ENCODE results near the gene KANK2. TPM values are rescaled to one million over a fixed set of nuclear protein-coding genes. Genes with fewer than 3 reads are reported as not detected.

Gene KANK2
- total and polyA plus RNA-seq, 2 of the 13 experiments (the other 11 are each of a cell fraction or from before 2014, with no cell fraction given), result 5.7 to 12.9 TPM

DNA sequence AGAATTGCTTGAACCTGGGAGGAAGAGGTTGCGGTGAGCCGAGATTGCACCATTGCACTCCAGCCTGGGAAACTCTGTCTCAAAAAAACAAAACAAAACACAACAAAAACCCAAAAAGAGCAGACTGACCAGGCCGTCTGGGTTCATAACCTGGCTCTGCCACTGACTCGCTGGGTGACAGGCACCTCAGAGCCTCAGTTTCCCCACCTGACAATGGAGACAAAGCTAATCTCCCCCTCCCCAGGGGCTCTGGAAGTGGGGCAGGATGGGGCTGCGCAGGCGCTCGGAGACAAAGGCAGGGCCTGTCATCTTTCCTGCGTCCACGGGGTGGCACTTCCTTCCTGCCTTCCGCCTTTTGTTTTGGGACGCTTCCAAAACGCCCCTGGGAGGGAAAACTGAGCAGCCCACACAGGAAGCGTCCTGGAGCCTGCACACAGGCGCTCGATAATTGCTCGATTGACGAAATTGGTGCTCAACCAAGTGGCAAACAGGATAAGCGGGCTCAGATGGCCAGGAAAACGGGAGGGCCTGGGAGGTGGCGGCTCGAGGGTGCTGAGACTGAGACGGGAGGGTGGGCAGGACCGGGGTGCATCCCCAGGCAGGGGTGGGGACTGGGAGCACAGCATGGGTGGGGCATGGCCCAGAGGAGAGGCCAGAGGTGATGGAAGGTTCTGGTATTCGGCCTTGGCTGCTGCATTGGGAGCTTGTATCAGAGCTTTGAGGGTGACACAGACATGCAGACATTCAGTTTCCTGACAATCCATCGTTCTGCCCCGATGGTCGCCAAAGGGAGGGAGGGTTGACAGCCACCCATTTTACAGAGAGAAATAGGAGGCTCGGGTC is 59.6 kb downstream of the KANK2 start (continued):
- TF ChIP-seq, protein P1, sequence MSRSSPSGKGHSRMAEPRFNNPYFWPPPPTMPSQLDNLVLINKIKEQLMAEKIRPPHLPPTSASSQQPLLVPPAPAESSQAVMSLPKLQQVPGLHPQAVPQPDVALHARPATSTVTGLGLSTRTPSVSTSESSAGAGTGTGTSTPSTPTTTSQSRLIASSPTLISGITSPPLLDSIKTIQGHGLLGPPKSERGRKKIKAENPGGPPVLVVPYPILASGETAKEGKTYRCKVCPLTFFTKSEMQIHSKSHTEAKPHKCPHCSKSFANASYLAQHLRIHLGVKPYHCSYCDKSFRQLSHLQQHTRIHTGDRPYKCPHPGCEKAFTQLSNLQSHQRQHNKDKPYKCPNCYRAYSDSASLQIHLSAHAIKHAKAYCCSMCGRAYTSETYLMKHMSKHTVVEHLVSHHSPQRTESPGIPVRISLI (CRISPR knock-in tag; IDR thresholded peaks at IDR 0.05; ENCODE audit: borderline replicate concordance), result no peak
- TF ChIP-seq NFYC (CRISPR knock-in tag; IDR thresholded peaks at IDR 0.05), result no peak
- TF ChIP-seq HNRNPH1 (optimal IDR thresholded peaks at IDR 0.05; ENCODE audit: low read depth, low read length), result no peak
- TF ChIP-seq CCDC6 (CRISPR knock-in tag; IDR thresholded peaks at IDR 0.05), result no peak
- no peak; the same call in 1 of the 2 replicates for TF ChIP-seq ARHGAP35 (CRISPR knock-in tag; IDR thresholded peaks at IDR 0.05; ENCODE audit: borderline replicate concordance)
- TF ChIP-seq, protein P2, sequence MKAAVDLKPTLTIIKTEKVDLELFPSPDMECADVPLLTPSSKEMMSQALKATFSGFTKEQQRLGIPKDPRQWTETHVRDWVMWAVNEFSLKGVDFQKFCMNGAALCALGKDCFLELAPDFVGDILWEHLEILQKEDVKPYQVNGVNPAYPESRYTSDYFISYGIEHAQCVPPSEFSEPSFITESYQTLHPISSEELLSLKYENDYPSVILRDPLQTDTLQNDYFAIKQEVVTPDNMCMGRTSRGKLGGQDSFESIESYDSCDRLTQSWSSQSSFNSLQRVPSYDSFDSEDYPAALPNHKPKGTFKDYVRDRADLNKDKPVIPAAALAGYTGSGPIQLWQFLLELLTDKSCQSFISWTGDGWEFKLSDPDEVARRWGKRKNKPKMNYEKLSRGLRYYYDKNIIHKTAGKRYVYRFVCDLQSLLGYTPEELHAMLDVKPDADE (CRISPR knock-in tag; IDR thresholded peaks at IDR 0.05), result no peak
- no peak for TF ChIP-seq SRF (IDR thresholded peaks at IDR 0.05; ENCODE audit: low read depth, low read length)
- TF ChIP-seq NR2C2 (CRISPR knock-in tag; IDR thresholded peaks at IDR 0.05; ENCODE audit: borderline replicate concordance), result no peak
- TF ChIP-seq ZNF75D (CRISPR knock-in tag; IDR thresholded peaks at IDR 0.05; ENCODE audit: borderline replicate concordance), result no peak
- TF ChIP-seq, protein P3, sequence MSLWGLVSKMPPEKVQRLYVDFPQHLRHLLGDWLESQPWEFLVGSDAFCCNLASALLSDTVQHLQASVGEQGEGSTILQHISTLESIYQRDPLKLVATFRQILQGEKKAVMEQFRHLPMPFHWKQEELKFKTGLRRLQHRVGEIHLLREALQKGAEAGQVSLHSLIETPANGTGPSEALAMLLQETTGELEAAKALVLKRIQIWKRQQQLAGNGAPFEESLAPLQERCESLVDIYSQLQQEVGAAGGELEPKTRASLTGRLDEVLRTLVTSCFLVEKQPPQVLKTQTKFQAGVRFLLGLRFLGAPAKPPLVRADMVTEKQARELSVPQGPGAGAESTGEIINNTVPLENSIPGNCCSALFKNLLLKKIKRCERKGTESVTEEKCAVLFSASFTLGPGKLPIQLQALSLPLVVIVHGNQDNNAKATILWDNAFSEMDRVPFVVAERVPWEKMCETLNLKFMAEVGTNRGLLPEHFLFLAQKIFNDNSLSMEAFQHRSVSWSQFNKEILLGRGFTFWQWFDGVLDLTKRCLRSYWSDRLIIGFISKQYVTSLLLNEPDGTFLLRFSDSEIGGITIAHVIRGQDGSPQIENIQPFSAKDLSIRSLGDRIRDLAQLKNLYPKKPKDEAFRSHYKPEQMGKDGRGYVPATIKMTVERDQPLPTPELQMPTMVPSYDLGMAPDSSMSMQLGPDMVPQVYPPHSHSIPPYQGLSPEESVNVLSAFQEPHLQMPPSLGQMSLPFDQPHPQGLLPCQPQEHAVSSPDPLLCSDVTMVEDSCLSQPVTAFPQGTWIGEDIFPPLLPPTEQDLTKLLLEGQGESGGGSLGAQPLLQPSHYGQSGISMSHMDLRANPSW (CRISPR knock-in tag; IDR thresholded peaks at IDR 0.05; ENCODE audit: borderline replicate concordance), result no peak
- TF ChIP-seq NR1H2 (CRISPR knock-in tag; IDR thresholded peaks at IDR 0.05; ENCODE audit: borderline replicate concordance, low read depth), result no peak
- no peak for TF ChIP-seq GTF2F1 (IDR thresholded peaks at IDR 0.05; ENCODE audit: low read length)
- TF ChIP-seq CBX2 (IDR thresholded peaks at IDR 0.05; ENCODE audit: low read depth, low read length), result no peak
- TF ChIP-seq CBX2 (CRISPR knock-in tag; IDR thresholded peaks at IDR 0.05; ENCODE audit: low read depth), result no peak
- no peak for TF ChIP-seq CEBPG (CRISPR knock-in tag; IDR thresholded peaks at IDR 0.05)
- TF ChIP-seq ATF1 (CRISPR knock-in tag; IDR thresholded peaks at IDR 0.05), result no peak
- TF ChIP-seq, protein P4, sequence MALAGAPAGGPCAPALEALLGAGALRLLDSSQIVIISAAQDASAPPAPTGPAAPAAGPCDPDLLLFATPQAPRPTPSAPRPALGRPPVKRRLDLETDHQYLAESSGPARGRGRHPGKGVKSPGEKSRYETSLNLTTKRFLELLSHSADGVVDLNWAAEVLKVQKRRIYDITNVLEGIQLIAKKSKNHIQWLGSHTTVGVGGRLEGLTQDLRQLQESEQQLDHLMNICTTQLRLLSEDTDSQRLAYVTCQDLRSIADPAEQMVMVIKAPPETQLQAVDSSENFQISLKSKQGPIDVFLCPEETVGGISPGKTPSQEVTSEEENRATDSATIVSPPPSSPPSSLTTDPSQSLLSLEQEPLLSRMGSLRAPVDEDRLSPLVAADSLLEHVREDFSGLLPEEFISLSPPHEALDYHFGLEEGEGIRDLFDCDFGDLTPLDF (CRISPR knock-in tag; IDR thresholded peaks at IDR 0.05), result no peak
- TF ChIP-seq ZNF549 (CRISPR knock-in tag; IDR thresholded peaks at IDR 0.05), result no peak
- peak; percentile 15; the same call in 1 of the 2 replicates for TF ChIP-seq GATAD2A (CRISPR knock-in tag; IDR thresholded peaks at IDR 0.05)
- TF ChIP-seq ZSCAN21 (CRISPR knock-in tag; IDR thresholded peaks at IDR 0.05; ENCODE audit: borderline replicate concordance), result 0 out of 2 replicates have a peak, but pooled peaks have one; percentile 35
- TF ChIP-seq ZNF615 (CRISPR knock-in tag; IDR thresholded peaks at IDR 0.05; ENCODE audit: borderline replicate concordance), result no peak
- TF ChIP-seq MLLT10 (CRISPR knock-in tag; IDR thresholded peaks at IDR 0.05), result no peak
- no peak for TF ChIP-seq RAD51 (IDR thresholded peaks at IDR 0.05; ENCODE audit: borderline replicate concordance)
- TF ChIP-seq HOXA7 (CRISPR knock-in tag; IDR thresholded peaks at IDR 0.05), result no peak
- no peak for TF ChIP-seq FOXJ3 (CRISPR knock-in tag; IDR thresholded peaks at IDR 0.05; ENCODE audit: borderline replicate concordance)
- no peak for TF ChIP-seq ZNF17 (CRISPR knock-in tag; IDR thresholded peaks at IDR 0.05)

Data from HepG2 (cell line).